Glomerular visceral epithelial cell (primary cell): Measurements from ENCODE around the gene KRTAP19-1.
"Not testable (repeated sequence)": the region's sequence is repeated elsewhere in the genome, so short reads cannot be mapped to it uniquely, and the experiment has no call there.

Source experiments
- DNase-seq: peaks from one replicate; pipeline ENCODE4 v3.0.0-alpha.2; 2016; ENCODE audit errors: extremely low spot score

KRTAP19-1 gene

GRCh38 chr21:30480145-30480544 is at the start of gene KRTAP19-1:
TSS of gene KRTAP19-1 (minus strand) at chr21:30480367. CDS start at chr21:30480317, 50 bp downstream.
- no peak for DNase-seq

GRCh38 chr21:30518876-30519275 is 38.7 kb upstream of the KRTAP19-1 start:
- no peak for DNase-seq

GRCh38 chr21:30515681-30516080 is 35.5 kb upstream of the KRTAP19-1 start:
- DNase-seq, result no peak

- DNase-seq, result not testable (repeated sequence)
Measured at GRCh38 chr21:30505621-30506205, 25.5 kb upstream of the KRTAP19-1 start.

GRCh38 chr21:30502041-30502440 is 21.9 kb upstream of the KRTAP19-1 start, which contains the start of gene KRTAP19-5:
TSS of gene KRTAP19-5 (minus strand) at chr21:30502141. CDS start at chr21:30502090, 51 bp downstream.
- DNase-seq, result no peak

GRCh38 chr21:30497065-30497464 is 16.9 kb upstream of the KRTAP19-1 start, which contains the start of gene KRTAP19-4:
TSS of gene KRTAP19-4 (minus strand) at chr21:30497165. CDS start at chr21:30497110, 55 bp downstream.
- no peak for DNase-seq

- DNase-seq, result no peak
Measured at GRCh38 chr21:30491963-30492428, 11.8 kb upstream of the KRTAP19-1 start, which contains the start of gene KRTAP19-3. TSS of gene KRTAP19-3 (minus strand) at chr21:30492013. CDS start at chr21:30491957, 56 bp downstream.

- no peak for DNase-seq
Measured at GRCh38 chr21:30487336-30487735, 7.2 kb upstream of the KRTAP19-1 start, which contains the start of gene KRTAP19-2. TSS of gene KRTAP19-2 (minus strand) at chr21:30487436. CDS start at chr21:30487348, 88 bp downstream.

GRCh38 chr21:30486180-30486579 is 6.0 kb upstream of the KRTAP19-1 start:
- no peak for DNase-seq

GRCh38 chr21:30482130-30482529 is 2.0 kb upstream of the KRTAP19-1 start:
- no peak for DNase-seq

- no peak for DNase-seq
Measured at GRCh38 chr21:30479259-30479658, 908 bp downstream of the KRTAP19-1 start.

- DNase-seq, result no peak
Measured at GRCh38 chr21:30478004-30478403, 2.2 kb downstream of the KRTAP19-1 start.

GRCh38 chr21:30468900-30469714 is 11.1 kb downstream of the KRTAP19-1 start:
- DNase-seq, result no peak

- no peak for DNase-seq
Measured at GRCh38 chr21:30463713-30464112, 16.5 kb downstream of the KRTAP19-1 start.

- DNase-seq, result no peak
Measured at GRCh38 chr21:30448514-30448913, 31.7 kb downstream of the KRTAP19-1 start.

GRCh38 chr21:30447056-30447455 is 33.1 kb downstream of the KRTAP19-1 start:
- DNase-seq, result no peak

GRCh38 chr21:30444204-30444603 is 36.0 kb downstream of the KRTAP19-1 start:
- no peak for DNase-seq

- no peak for DNase-seq
Measured at GRCh38 chr21:30443226-30443625, 36.9 kb downstream of the KRTAP19-1 start.

GRCh38 chr21:30439975-30440374 is 40.2 kb downstream of the KRTAP19-1 start, which contains the start of gene KRTAP15-1:
TSS of gene KRTAP15-1 (plus strand) at chr21:30440275. CDS start at chr21:30440328, 53 bp downstream.
- DNase-seq, result no peak

- no peak for DNase-seq
Measured at GRCh38 chr21:30437010-30437565, 43.1 kb downstream of the KRTAP19-1 start.

- DNase-seq, result no peak
Measured at GRCh38 chr21:30434033-30434631, 46.0 kb downstream of the KRTAP19-1 start.

- no peak for DNase-seq
Measured at GRCh38 chr21:30430170-30430655, 50.0 kb downstream of the KRTAP19-1 start, which contains the start of gene KRTAP13-4. TSS of gene KRTAP13-4 (plus strand) at chr21:30430220. CDS start at chr21:30430276, 56 bp downstream.
